NCI-H1694 (cell line): ENCODE data around the gene KCNJ5.

Experiments used
- DNase-seq: peaks from one replicate; lab custom pipeline; 2025; lab: John Stamatoyannopoulos, UW

Gene KCNJ5

GRCh38 chr11:128895526-128895925, 4.4 kb downstream of the KCNJ5 start:
- no peak for DNase-seq

GRCh38 chr11:128896356-128896755, 5.2 kb downstream of the KCNJ5 start:
- no peak for DNase-seq

DNA sequence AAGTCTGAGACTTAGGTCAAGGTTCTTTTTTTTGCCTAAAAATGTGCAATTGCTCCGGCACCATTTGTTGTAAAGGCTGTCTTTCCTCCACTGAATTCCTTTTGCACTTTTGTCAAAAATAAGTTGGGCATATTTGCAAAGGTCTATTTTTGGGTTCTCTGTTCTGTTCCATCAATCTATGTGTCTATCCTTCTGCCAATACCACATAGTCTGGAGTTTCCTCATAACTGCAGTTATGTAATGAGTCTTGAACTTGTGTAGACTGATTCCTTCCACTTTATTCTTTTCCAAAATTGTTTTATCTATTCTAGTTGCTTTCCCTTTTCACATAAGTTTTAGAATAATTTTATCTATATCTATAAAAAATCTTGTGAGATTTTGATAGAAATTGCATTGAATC, 6.7 kb downstream of the KCNJ5 start:
- no peak for DNase-seq

DNA sequence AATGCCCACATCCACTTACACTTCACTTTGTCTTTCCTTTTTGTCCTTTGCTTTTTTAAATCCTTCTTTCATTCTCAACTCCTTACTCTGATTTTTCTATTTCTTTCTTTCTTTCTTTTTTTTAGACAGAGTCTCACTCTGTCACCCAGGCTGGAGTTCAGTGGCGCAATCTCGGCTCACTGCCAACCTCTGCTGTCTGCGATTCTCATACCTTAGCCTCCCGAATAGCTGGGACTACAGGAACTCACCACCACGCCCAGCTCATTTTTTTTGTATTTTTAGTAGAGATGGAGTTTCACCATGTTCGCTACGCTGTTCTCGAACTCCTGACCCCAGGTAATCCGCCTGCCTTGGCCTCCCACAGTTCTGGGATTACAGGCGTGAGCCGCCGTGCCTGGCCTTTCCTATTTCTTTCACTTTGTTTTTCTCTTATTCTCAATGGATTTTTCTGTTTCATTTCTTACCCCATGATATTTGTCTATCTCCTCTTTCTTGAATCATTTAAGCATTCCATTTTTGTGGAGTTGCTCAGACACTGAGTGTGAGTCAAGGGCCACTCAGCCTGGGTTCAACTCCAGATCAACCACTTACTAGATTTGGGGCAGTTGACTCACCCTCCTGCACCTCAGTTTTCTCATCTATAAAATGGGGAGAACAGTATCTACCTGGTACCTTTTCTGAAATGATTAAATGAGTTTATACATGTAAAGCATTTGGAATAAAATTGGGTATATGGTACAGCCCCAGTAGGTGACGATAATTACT, 7.6 kb downstream of the KCNJ5 start:
- no peak for DNase-seq

- no peak for DNase-seq
Observed at GRCh38 chr11:128900468-128900867, 9.3 kb downstream of the KCNJ5 start.

- no peak for DNase-seq
Observed at GRCh38 chr11:128901653-128902514, 10.7 kb downstream of the KCNJ5 start.

GRCh38 chr11:128902515-128903066, 11.4 kb downstream of the KCNJ5 start:
- DNase-seq = no peak

- DNase-seq = no peak
Observed at GRCh38 chr11:128903248-128904061, 12.3 kb downstream of the KCNJ5 start.

- DNase-seq = no peak
Observed at GRCh38 chr11:128904303-128904655, 13.1 kb downstream of the KCNJ5 start.

- no peak for DNase-seq
Observed at GRCh38 chr11:128904656-128905344, 13.6 kb downstream of the KCNJ5 start.

GRCh38 chr11:128905345-128906184, 14.4 kb downstream of the KCNJ5 start:
- no peak for DNase-seq

GRCh38 chr11:128906185-128907050, 15.3 kb downstream of the KCNJ5 start:
- DNase-seq = no peak

DNA sequence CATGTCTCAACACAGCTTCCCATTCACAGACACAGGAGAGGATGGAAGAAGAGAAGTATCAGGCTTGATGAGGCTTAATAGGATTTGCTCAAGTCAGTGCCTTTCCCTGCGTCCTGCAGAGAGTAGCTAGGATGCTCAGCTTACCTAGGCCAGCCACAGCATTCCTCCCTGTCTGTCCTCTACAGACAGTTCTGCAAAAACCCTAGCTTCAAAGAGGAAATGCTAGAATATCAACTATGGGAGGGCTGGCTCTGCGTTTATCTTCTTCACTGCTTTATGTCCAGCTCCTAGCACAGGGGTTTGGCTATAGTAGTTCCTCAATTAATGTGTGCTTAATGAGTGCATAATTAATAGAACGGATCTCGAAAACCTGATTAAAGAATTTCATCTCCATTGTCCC, 16.4 kb downstream of the KCNJ5 start:
- no peak for DNase-seq

GRCh38 chr11:128908391-128909246, 17.5 kb downstream of the KCNJ5 start:
- no peak for DNase-seq

- DNase-seq = no peak
Observed at GRCh38 chr11:128909438-128910125, 18.4 kb downstream of the KCNJ5 start.

DNA sequence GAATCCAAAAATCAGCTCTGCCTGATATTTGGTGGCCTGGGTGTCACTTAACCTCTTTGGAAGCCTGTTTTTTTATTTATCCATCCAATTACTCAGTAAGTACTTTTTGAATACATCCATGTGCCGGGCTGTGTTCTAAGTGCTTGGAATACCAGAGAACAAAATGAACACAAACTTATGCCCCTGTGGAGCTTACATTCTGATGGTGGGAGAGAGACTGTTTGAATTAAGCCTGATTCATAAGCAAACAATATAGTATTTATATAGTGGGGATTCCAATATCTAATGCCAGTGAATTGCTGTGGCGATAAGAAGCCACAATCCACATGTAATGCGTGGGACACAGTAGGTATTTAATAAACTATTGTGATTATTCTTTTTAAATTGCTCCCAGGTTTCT, 19.4 kb downstream of the KCNJ5 start:
- DNase-seq = no peak

DNA sequence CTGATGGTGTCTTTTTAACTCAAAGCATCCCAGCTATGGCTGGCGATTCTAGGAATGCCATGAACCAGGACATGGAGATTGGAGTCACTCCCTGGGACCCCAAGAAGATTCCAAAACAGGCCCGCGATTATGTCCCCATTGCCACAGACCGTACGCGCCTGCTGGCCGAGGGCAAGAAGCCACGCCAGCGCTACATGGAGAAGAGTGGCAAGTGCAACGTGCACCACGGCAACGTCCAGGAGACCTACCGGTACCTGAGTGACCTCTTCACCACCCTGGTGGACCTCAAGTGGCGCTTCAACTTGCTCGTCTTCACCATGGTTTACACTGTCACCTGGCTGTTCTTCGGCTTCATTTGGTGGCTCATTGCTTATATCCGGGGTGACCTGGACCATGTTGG, 20.1 kb downstream of the KCNJ5 start:
- DNase-seq = no peak

DNA sequence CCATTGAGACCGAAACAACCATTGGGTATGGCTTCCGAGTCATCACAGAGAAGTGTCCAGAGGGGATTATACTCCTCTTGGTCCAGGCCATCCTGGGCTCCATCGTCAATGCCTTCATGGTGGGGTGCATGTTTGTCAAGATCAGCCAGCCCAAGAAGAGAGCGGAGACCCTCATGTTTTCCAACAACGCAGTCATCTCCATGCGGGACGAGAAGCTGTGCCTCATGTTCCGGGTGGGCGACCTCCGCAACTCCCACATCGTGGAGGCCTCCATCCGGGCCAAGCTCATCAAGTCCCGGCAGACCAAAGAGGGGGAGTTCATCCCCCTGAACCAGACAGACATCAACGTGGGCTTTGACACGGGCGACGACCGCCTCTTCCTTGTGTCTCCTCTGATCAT, 20.5 kb downstream of the KCNJ5 start:
- DNase-seq = no peak
